Breast epithelium (tissue), 4 donors: ENCODE results near the gene RNF212. TPM values are rescaled to one million over a fixed set of nuclear protein-coding genes. Genes with fewer than 3 reads are reported as not detected.

Experiments used
- DNase-seq, 2 donors: peaks; one replicate each; pipeline ENCODE4 v3.0.0-alpha.2; 2019; ENCODE audit warnings: low spot score in 2 of 2
- H3K27ac ChIP-seq, 2 donors: fragments of 200-600 bp; sonication (generic) in 1 of 2; one replicate each; pipeline ENCODE4 v1.5.1; 2016 to 2019; ENCODE audit warnings: mild to moderate bottlenecking in 1 of 2
- H3K27me3 ChIP-seq, 2 donors: fragments of 200-600 bp; sonication (generic) in 1 of 2; one replicate each; pipeline versions ENCODE4 v1.5.1 to v1.6.0; 2017 to 2019; ENCODE audit warnings: control low read depth in 1 of 2, mild to moderate bottlenecking in 1 of 2
- H3K36me3 ChIP-seq: fragments of 200-600 bp; one replicate; pipeline ENCODE4 v1.5.1; 2019
- H3K4me1 ChIP-seq, 2 donors: fragments of 200-600 bp; sonication (generic); one replicate each; pipeline ENCODE4 v1.5.1; 2016 to 2019; ENCODE audit warnings: control low read depth in 1 of 2
- H3K4me3 ChIP-seq, 3 donors: fragments of 200-600 bp; sonication (generic); 1 replicate in 2 of 3; 2 replicates in 1 of 3; pipeline ENCODE4 v1.5.1; 2016 to 2019; ENCODE audit warnings: mild to moderate bottlenecking in 3 of 3, moderate library complexity in 2 of 3
- H3K9me3 ChIP-seq, 2 donors: fragments of 200-600 bp; sonication (generic) in 1 of 2; one replicate each; pipeline ENCODE4 v1.5.1; 2016 to 2019; ENCODE audit warnings: control low read depth in 1 of 2
- POLR2A ChIP-seq: fragments of 450-650 bp; IDR thresholded peaks from one replicate; pipeline ENCODE4 v1.6.1; 2016; ENCODE audit warnings: antibody characterized with exemption, mild to moderate bottlenecking, moderate library complexity
- POLR2AphosphoS5 ChIP-seq, 3 donors: sonication (generic); formaldehyde crosslinking; IDR thresholded peaks; one replicate each; pipeline ENCODE4 v1.6.1; 2017; ENCODE audit warnings: antibody characterized with exemption in 3 of 3
- intact Hi-C: fragments of 100-400 bp; cut with DNase I; formaldehyde crosslinking; loops from one replicate; pipeline ENCODE4 v1.15.1; 2023; ENCODE audit warnings: low total_unique reads
- total RNA-seq, 3 donors: library from RNA; depleted of rRNA; stranded (reverse); fragments of >200 nt; gene quantifications; one replicate each; pipeline ENCODE4 v1.1.0, GENCODE V29; 2016
- TF ChIP-seq, protein P1 (sequence below), 3 donors: fragments of 450-650 bp; IDR thresholded peaks; one replicate each; pipeline ENCODE4 v1.5.1; 2016 to 2017; ENCODE audit warnings: antibody characterized with exemption in 3 of 3, mild to moderate bottlenecking in 3 of 3, moderate library complexity in 3 of 3

The RNF212 gene
- total RNA-seq, 3 donors from 2014 or later = 5.1 to 15.7 (median 6.4) TPM

DNA sequence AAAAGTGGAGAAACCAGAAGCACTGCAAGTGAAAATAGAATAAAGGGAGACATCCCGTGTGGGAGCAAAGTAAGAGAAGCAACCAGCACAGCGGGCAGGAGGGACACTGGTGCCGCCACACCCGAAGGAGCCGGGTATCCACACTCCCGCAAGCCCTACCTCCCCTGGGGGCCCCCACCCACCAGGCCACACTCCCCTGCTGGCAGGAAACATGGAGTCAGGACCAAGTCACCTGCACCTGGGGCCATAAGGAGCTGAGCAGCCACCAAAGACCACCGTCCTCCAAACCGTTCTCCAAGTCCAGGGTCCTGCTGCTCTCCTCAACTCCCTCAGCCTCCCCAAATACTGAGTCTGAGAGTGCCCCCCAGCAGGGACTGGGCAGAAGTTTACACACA, 71.4 kb downstream of the RNF212 start:
- Histone ChIP-seq H3K27me3 (no peaks in the 10 kb centered on the region), H3K27ac (peak overlapping the region in 1 of 2 donors; percentile 29), H3K4me1 (peaks cover 8 to 46% of the 10 kb centered on the region in 2 donors), H3K4me3 (peak overlapping the region in 2 of 3 donors; percentile 30 to 51), H3K9me3 (no peaks in the 10 kb centered on the region), H3K36me3 (no peaks in the 10 kb centered on the region)
- TF ChIP-seq POLR2A = no peak
- DNase-seq = no peak
- intact Hi-C loops = no loop called here

DNA sequence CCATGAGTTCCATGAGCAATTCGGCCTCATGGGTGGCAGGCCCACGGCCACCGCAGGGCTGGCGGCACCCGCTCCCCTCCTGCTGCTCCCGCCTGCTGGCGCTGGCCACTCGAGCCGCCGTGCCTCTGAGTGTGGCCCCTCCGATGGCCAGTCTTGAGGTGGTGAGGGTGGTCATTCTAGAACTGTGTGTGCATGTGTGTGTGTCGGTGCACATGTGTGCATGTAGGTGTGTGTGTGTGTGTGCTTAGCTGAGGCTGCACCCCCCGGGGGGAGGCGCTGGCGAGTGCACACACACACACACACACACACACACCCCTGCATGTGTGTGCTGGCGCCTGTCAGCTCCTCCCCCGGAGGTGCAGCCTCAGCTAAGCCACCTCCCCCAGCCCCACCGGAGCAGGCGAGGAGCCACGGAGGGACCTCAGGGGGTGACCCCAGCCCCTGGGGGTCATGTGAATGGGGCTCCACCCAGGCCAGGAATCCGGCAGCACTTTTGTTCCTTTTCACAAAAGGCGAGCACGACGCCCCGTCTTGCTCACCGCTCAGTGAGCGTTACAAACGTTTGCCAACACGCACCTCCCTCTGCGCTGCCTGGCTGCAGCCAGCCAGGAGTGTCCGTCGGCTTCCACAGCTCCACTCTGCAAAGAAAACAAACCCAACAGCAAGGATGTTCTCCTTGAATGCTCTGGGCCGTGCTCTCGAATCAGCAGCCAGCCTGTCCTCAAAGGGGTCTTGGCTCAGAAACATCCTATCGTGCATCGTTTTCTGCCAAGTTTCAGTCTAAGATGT, 72.0 kb downstream of the RNF212 start:
- no peak for DNase-seq
- TF ChIP-seq, protein P1, sequence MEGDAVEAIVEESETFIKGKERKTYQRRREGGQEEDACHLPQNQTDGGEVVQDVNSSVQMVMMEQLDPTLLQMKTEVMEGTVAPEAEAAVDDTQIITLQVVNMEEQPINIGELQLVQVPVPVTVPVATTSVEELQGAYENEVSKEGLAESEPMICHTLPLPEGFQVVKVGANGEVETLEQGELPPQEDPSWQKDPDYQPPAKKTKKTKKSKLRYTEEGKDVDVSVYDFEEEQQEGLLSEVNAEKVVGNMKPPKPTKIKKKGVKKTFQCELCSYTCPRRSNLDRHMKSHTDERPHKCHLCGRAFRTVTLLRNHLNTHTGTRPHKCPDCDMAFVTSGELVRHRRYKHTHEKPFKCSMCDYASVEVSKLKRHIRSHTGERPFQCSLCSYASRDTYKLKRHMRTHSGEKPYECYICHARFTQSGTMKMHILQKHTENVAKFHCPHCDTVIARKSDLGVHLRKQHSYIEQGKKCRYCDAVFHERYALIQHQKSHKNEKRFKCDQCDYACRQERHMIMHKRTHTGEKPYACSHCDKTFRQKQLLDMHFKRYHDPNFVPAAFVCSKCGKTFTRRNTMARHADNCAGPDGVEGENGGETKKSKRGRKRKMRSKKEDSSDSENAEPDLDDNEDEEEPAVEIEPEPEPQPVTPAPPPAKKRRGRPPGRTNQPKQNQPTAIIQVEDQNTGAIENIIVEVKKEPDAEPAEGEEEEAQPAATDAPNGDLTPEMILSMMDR (IDR thresholded peaks at IDR 0.05) = no peak
- peak in 1 of 3 donors; percentile 7 for TF ChIP-seq POLR2AphosphoS5 (IDR thresholded peaks at IDR 0.05)
- no peaks in the 10 kb centered on the region for H3K9me3 ChIP-seq
- no peaks in the 10 kb centered on the region for H3K36me3 ChIP-seq
- peak overlapping the region in 2 of 3 donors; percentile 30 to 51 for H3K4me3 ChIP-seq
- intact Hi-C loops = no loop called here
- peaks cover 8 to 44% of the 10 kb centered on the region in 2 donors for H3K4me1 ChIP-seq
- H3K27me3 ChIP-seq = no peaks in the 10 kb centered on the region
- peak overlapping the region; percentile 26 to 29 for H3K27ac ChIP-seq

DNA sequence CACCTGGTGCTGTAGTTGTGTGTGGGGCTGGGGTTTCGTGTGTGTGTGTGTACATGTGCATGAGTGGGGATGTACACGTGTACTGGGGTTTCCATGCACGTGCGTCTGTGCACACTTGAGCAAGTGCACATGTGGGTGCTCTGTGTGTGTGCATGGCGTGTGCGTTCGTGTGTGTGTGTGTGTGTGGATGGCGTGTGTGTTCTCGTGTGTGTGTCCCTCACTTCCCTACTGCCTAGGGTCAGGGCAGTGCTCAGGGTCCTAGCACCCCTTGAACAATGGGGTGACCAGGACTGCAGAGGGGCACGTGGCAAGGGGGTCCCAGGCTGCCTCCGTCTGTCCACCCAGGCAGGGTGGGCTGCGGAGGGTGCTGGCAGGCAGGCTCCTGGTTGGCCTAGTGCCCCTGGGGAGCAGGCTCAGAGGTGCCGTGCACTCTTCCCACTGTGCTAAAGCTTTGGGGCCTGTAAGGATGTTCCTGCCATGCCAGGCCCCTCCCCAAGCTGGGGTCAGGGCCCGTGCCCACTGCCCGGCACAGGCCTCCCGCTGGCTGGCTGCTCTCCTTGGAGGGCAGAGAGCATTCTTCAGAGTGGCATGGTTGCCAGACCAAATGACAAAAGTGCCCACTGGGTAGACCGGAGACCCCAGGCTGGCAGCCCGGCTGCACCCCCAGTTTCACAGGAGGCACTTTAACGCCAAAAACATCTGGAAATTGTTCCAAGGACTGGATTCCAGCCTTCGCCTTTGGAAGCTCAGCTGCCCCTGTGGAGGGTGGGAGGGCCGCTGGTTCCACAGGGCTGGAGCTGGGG, 72.8 kb downstream of the RNF212 start:
- DNase-seq = no peak
- Histone ChIP-seq H3K27ac (peak overlapping the region in 1 of 2 donors; percentile 26), H3K27me3 (no peaks in the 10 kb centered on the region), H3K4me1 (peaks cover 8 to 44% of the 10 kb centered on the region in 2 donors), H3K9me3 (no peaks in the 10 kb centered on the region), H3K36me3 (no peaks in the 10 kb centered on the region), H3K4me3 (no peak overlapping the region)
- no peak for TF ChIP-seq POLR2A
- TF ChIP-seq, protein P1 (IDR thresholded peaks at IDR 0.05) = no peak
- intact Hi-C loops = no loop called here

DNA sequence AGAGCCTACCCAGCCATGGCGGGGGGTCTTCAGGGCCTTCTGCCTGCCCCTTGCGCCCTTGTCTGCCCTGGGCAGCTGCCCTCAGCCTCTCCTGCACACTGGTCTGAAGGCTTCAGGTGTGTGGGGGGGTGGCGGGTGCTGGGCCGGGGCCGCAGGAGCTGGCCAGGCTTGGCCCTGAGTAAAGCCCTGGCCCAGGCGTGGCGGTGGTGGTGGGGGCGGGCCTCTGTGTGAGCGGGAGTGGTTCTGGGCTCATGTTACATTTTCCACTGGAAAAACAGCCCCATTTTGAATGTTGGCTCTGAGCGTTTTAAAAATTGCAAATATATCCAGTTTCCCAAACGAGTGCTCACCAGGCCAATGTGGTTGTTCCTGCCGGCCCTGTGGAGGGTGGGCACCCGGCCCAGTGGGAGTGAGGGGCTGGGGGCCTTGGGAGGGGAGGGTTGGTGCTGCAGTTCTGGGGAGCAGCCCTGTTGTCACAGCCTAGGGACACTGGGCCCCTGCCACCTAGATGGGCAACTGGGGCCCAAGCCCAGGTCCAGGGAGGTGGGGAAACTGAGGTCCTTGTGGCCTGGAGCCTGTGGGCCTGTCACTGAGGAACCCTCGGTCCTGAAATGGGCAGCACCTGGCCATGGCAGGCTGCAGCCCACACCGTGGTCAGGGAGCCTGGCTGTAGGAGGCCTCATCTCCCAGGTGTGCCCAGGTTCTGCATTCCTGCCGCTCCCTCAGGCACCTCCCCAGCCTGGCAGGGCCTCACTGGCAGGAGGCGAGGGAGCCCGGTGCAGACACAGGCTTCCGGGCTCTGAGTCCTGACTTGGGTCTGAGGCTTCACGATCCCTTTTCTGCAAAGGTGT, 73.6 kb downstream of the RNF212 start:
- H3K36me3 ChIP-seq = no peaks in the 10 kb centered on the region
- H3K9me3 ChIP-seq = no peaks in the 10 kb centered on the region
- no peak overlapping the region for H3K4me3 ChIP-seq
- TF ChIP-seq POLR2AphosphoS5 (IDR thresholded peaks at IDR 0.05) (no peak), POLR2A (no peak)
- TF ChIP-seq, protein P1 (IDR thresholded peaks at IDR 0.05) = no peak
- peak overlapping the region; percentile 67 to 77 for H3K27ac ChIP-seq
- intact Hi-C loops = no loop called here
- peaks cover 8 to 43% of the 10 kb centered on the region in 2 donors for H3K4me1 ChIP-seq
- no peaks in the 10 kb centered on the region for H3K27me3 ChIP-seq
- no peak for DNase-seq

DNA sequence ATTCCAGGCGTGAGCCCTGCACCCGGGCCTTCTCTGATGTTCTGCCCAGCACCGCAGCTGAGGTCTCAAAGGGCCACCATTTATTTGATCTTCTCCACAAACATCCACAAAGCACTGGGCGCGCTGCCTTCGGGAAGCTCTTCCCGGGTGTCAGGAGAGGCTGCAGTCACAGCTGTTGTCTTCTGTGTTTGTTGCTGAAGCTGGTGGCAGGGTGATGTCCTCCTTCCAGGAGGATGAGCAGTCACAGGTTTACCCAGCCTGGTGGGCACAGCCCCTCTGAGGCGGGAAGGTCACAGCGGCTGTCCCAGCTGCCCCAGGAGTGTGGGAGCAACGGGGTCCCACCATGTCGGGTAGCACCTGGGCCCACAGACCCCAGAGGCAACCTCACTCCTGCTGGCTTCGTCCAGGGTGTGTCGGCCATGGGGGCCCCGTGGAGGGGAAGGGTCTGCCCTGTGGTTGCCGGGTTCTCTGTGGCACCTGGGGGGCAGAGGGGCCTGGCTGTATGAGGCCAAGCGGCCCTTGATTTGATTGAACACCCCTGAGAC, 74.3 kb downstream of the RNF212 start:
- Histone ChIP-seq H3K27ac (peak overlapping the region; percentile 67 to 77), H3K9me3 (no peaks in the 10 kb centered on the region), H3K4me3 (no peak overlapping the region), H3K4me1 (peaks cover 8 to 36% of the 10 kb centered on the region in 2 donors), H3K27me3 (no peaks in the 10 kb centered on the region), H3K36me3 (no peaks in the 10 kb centered on the region)
- TF ChIP-seq POLR2A (no peak), POLR2AphosphoS5 (IDR thresholded peaks at IDR 0.05) (no peak)
- TF ChIP-seq, protein P1 (IDR thresholded peaks at IDR 0.05) = no peak
- DNase-seq = no peak
- intact Hi-C loops = no loop called here
